GM18502 (cell line): ENCODE measurements around the gene FRZB.
"Not testable (repeated sequence)": the region's sequence is repeated elsewhere in the genome, so short reads cannot be mapped to it uniquely, and the experiment has no call there.

Experiments used
- ATAC-seq: cut with Tn5 transposase; IDR thresholded peaks from one replicate; pipeline ENCODE4 v1.9.1; 2021; ENCODE audit warnings: mild to moderate bottlenecking; ENCODE audit not compliant: unreplicated experiment, poor library complexity

The FRZB gene

DNA sequence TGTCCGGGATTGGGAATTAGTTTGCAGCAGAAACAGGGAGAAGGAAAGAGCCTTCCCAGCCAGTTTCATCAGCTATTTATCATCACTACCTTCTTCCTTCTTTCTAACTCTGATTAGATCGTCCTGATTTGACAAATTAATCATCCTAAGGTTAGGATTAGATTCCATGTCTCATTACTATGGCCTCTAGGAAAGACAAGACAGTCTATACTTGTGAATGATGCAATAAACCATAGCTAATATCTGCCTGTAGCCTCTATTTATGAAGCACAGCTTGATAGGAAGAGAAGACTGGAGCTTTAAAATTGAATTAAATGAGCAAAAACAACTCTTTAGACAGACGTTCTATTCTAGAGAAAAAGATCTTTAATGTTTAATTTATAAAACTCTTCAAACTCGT, 25.2 kb upstream of the FRZB start:
- ATAC-seq, result no peak

DNA sequence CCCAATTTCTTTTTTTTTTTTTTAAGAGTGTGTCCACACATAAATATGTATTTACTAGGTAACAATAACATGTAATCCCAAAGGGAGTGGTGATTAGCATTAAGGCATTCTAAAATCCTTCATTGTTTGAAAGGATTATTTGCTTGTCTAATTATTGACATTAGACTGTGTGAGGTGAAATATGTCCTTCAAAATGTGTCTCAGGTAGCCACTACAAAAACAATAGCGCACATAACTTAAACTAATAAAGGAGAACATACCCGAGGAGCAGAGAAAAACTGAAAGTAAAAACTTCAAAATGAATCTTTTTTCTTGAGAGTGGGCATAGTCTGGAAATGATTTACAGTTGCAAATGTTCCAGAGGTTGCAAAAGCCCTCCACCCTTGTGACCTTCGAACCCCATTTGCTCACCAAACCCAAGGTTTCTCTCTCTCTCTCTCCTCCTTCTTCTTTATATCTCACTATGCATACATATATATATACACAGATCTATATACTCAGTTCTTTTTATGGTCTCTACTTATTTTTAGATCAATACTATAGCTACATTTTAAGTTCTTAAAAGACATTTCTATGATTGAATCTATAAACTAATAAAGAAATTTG, 24.4 kb upstream of the FRZB start:
- ATAC-seq, result no peak

DNA sequence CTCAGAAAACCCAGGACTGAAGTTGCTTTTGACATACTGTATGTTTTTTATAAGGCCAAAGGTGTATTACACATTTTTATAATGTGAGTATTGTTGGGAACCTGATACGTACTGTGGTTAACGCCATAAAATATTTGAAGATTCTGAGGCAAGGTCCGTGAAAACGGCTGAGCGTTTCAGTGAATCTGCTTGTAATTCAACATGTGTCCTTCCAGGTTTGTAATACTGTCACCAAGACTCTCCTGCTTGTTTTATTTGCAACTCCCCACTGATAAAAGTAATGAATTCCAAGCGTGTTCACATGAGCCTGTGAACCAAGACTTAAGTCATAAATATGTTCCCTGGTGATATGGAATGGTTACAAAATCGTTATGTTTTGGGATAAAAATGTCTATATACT, 23.9 kb upstream of the FRZB start:
- ATAC-seq, result no peak

DNA sequence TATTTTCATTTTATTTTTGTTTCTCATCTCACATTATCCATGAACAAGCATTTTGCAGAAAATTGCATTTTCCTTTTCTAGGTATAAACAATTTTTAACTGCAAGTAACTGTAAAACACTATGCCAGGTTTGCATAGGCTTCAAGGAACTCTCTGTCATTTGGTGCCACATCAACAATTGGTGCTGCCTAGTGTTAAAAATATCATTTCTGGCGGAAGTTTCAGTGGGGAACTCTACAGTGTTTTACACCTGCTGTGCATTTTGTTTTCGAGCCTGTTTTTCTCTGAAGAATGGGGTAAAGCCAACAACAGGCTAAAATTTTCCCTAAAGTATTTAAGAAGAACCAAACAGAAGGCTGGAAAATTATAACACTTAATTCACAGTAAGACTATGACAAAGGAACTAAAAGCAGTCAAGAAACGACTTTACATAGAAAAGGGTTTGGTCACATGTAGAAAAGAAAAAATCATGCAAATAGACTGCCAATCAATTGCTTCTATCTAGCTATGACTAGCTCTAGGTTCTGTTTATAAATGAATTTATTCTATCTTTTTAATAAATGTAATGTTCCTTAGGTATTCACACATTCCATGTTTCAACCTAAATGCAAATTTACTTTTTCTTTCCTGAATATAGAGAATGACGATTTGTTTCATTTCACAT, 21.4 kb upstream of the FRZB start:
- ATAC-seq, result no peak

DNA sequence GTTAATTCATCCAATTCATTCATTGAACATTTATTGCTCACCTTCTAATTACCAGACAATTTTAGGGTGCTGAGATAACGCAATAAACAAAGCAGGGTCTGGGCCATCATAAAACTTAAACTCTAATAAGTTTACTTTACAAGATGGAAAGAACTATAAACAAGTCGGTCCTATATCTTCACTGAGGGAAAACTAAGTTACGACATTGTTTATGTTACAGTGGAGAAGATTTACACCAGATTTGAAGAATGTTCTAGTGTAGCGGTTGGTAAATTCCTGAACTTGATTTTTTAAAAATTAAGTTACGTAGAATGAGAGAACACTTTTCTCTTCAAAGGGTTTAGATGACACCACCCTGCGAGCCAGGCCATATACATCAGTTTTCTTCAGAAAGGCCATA, 20.7 kb upstream of the FRZB start:
- no peak for ATAC-seq

DNA sequence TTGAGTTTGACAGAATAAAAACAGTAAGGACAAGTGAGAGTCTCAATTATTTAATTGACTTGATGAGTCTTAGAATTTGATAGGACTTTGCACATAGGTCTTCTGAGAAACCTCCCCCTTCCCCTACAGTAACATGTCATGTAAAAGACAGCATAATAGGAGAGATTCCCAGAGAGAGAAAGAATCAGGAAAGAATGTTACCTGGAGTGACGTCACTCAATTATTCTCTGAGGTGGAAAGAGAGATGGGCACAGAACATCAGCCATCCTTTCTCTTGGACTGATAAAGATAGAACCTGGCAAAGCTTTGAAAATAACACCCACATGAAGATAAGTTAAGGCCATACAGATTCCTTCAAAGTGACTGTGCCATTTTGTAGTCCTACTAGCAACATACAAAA, 19.3 kb upstream of the FRZB start:
- no peak for ATAC-seq

DNA sequence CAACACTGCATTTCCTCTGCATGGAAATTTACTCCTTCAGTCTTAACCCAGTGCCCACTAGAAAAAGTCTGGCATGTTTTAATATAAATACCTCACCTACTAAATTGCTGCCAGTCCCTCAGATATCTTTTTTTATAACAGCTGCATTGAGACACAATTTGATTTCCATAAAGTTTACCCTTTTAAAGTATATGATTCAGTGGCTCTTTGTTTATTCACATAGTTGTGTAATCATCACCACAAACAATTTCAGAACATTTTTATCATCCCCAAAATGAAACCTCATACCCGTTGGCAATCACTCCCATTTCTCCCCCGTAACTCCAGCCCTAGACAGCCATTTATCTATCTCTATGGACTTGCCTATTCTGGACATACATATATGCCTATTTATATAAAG, 17.0 kb upstream of the FRZB start:
- no peak for ATAC-seq

DNA sequence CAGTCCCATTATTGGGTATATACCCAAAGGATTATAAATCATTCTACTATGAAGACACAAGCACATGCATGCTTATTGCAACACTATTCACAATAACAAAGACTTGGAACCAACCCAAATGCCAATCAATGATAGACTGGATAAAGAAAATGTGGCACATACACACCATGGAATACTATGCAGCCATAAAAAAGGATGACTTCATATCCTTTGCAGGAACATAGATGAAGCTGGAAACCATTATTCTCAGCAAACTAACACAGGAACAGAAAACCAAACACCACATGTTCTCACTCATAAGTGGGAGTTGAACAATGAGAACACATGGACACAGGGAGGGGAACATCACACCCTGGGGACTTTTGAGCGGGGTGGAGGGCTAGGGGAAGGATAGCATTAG, 13.7 kb upstream of the FRZB start:
- not testable (repeated sequence) for ATAC-seq

DNA sequence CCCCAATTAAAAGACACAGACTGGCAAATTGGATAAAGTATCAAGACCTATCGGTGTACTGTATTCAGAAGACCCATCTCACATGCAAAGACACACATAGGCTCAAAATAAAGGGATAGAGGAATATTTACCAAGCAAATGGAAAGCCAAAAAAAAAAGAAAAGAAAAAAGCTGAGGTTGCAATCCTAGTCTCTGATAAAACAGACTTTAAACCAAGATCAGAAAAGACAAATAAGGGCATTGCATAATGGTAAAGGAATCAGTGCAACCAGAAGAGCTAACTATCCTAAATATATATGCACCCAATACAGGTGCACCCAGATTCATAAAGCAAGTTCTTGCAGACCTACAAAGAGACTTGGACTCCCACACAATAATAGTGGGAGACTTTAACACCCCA, 10.2 kb upstream of the FRZB start:
- ATAC-seq, result not testable (repeated sequence)

DNA sequence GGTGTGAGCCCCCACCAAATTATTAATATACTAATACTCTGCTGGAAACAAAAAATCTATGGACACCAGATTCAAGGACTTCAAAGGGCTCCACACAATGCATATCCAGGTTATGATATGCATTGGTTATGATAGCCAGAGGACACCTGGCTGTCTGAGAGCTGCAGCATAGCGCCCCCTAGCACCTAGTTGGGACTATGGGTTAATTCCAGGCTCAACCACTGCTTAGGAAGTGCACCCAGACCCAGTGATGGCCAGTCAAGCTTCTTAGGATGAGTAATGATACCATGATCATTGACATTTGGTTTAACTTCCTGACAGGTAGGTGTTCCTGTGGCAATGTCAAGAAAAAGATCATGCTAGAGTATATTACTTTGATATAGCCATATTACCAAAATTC, 3.8 kb upstream of the FRZB start:
- ATAC-seq, result no peak

DNA sequence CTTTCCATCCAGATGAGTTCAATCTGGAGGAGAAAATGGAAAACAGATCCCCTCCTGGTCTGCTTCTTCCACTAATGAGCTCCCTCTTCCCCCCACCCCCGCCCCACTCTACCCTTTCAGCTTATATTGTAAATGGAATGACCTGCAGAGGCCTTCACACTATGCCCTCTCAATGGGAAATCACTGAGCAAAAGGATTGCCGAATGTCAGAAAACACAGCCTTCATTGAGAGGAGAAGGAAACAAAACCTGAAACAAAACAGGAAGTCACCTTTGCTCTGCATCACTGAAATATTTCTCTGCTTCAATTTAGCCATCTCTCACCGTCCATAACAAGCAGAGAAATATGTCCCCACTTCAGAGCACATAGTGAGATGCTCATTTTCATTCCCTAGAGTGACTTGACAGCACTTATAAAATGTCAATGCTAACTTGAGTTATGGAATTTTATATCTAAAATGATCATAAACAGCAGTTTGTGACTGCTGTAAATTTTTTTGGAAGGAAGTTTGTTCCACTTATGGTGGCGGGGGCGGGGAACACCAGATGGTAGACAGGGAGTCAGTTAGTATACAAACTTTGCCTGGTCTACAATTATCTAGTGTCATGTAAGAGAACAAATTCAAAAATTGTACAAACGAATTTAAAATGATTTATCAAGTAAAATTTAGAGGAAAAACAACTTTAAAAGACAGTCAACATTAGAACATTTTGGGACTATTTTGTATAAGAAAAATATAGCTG, 1.8 kb upstream of the FRZB start:
- ATAC-seq, result no peak

DNA sequence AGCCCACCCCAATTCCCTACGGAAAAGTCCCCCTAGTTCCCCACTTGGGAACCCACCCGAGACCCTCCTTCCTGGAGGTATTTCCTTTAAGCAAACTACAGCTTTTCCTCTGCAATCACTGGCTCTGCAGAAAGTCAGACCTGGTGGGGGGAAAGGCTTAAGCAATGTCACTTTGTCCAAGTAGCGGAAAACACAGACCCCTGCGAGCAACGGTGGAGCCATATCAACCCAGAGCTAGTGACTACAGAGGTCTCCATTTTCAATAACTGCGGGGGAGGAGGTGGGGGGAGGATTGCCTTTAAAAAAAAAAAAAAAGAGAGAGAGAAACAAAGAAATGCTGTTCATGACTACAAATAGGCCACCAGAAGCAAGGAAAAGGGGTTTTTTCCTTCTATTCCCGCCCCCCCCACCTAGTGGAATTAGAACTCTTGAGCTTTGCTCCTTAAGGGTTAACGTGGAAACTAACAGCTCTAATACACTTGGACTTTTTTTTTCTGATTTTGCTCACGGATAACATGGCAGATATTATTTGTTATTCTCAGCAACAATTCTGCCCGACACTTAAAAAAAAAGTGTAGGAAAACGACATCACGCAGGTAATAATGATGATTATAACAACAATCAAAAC, 1.1 kb upstream of the FRZB start:
- no peak for ATAC-seq

DNA sequence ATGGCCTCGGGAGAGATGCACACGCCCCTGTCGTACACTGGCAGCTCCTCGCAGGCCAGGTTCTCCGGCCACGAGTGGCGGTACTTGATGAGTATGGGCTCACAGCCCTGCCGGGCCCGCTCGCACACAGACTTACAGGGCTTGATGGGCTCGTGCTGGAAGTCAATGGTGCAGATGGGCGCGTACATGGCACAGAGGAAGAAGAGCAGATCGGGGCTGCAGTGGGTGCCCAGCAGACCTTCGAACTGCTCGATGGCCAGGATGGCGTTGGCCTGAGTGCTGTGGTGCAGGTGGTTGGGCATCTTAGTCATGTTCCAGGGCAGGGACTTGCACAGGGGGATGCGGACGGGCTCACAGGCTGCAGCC, 359 bp downstream of the FRZB start:
- no peak for ATAC-seq

DNA sequence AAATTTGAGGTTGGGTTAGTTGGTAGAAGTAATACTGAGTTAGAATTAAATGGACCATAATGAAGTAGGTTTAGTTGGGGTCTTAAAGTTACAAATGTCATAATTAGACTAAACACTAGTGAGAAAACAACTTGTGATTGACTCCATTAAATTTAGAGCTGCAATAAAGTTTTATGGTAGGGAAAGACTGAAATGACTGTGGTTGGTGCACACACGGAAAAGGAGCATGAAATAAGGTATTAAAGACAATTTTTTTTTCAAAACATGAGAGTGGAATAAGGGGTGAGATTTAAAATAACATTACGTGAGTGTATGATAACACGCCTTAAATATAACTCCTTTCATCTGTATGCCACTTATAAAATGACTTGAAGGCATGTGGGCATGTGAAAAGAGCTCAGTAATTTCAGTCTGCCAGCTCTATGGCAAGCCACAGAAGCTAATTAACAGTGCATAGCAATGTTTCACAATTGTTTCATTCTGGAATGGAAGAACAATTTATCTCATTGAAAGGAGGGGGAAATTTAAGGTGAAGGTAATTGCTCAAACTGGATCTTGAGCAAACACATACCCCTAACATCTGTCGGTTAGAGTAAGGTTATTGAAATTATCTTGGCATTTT, 1.4 kb downstream of the FRZB start:
- ATAC-seq, result no peak

DNA sequence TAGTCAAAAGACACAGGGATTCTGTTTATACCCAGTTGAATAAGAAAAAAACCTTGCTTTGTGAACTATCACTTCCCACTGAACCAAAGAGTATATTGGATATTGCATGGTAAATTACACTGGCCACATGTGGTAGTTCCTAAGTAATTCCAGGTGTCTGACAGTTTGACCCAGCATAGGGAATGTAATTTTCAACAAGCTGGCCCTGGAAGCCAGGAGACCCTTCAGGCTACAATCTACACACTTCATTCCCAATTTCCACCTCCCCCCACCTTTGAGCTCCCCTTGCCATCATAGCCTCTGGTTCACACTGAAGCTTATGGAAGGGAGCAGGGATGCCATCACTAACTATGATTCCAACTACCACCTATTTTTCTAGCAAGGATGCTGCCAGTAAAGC, 2.8 kb downstream of the FRZB start:
- ATAC-seq, result no peak

DNA sequence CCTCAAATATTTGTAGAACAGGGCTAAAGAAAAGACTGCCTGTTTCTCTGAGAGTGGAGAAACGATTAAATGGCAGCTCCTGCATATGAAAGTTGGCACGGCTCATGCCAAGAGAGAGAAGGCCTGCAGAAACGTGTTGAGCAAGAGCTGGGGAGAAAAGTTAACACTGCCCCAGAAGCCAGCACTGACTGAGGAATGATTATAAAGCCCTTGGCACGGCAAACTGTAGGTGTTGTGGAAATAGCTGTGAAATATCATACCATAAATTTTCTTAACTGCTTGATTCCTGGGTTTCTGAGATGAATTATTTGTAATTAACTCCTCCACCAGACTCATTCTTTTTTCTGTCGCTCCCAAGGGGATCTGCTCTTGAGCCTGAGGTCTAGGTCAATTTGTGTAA, 4.3 kb downstream of the FRZB start:
- no peak for ATAC-seq

DNA sequence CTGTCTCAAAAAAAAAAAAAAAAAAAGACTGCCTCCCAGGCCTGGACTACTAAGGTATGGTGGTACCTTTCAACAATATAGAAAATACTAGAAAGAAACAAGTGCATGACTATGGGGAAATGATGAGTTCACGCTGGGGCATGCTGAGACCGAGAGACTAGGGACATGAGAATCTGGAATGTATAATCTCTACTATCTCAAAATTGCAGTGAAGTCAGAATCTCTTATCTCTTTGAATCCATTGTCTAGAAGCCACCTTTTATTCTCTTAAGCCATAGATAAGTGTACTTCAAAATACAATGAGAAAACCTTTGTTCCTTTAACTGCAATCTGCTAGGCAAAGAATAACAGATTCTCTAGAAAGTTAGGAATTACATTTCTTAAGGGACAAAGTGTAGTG, 5.6 kb downstream of the FRZB start:
- no peak for ATAC-seq

DNA sequence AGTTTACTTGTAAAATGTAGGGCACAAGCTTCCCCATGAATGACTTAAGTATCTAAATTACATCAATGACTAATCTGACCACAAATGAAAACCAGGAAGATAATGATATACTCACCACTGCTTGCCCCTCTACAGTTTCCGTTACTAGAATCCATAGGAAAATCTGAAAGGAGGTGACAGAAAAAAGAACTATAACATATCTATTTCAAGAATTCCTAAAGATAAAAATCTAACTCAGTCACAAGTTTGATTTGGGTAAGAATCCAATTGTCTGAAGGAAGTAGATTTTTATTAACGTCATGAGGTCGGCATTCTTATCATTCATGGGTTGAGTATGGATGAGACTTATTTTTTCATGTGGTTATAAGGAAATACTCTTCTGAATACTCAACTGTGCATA, 7.8 kb downstream of the FRZB start:
- ATAC-seq, result no peak

DNA sequence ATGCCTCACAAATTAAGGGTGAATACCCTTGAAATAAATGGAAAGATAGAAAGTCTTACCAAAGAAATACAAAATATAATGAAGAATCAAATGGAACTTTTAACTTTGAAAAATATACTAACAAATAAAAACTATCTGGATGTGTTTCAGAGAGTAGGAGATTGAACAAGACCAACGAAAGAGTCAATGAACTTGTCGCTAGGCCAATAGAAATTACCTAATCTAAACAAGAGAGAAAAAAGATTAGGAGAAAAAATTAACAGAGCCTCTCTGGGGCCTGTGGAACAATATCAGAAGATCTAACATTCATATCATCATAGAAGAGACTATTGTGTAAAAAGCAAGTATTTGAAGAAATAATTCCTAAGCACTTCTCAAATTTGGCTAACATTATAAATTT, 11.1 kb downstream of the FRZB start:
- ATAC-seq, result no peak

DNA sequence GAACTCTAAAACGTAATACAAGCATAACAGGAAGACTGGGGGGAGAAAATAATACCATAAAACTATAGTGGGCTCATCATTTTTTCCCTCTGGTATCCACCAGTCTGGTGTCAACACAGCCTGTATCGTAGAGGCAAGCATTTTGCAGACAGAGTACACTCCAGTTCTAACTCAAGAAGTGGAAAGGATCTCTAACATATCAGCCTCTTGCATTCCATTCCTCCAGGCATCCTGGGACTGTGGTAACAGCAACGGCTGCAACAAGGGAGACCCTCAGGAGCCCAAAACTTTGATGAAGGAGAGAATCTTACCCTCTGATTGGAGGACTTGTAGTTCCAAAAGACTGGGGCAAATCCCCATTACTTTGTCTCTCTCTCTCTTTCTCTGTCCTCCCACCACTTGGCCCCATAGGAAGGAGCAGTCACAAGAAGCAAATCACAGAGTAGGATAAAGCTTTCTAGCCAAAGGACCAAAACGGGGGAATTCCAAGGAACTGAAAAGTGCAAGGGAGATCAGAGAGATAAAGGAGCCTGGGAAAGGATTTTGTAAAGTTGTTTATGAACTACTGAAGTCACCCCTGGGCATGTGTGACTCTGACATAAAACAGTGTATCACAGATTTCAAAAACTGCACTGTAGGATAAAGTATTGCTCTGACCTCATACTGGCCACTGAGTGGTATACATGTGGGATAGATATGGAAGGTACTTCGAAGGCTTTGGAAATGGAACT, 11.9 kb downstream of the FRZB start:
- no peak for ATAC-seq
